Keratinocyte (primary cell): ENCODE results near the gene PLEKHH2.

Source experiments
- EZH2 ChIP-seq: IDR thresholded peaks from one replicate; pipeline ENCODE4 v1.6.1; 2012; ENCODE audit warnings: inconsistent platforms, mild to moderate bottlenecking, low read length, moderate library complexity
- TF ChIP-seq, protein P1 (sequence below), 3 experiments: IDR thresholded peaks in 1 of 3; conservative IDR thresholded peaks in 1 of 3; optimal IDR thresholded peaks in 1 of 3; 2 replicates in 2 of 3; 3 replicates in 1 of 3; pipeline versions ENCODE3 to v1.5.1; 2011; ENCODE audit warnings: low read length in 3 of 3, mild to moderate bottlenecking in 3 of 3, moderate library complexity in 2 of 3, control low read depth in 1 of 3, inconsistent platforms in 1 of 3; ENCODE audit not compliant: insufficient read depth in 2 of 3; ENCODE audit errors: extremely low read depth in 1 of 3

DNA sequence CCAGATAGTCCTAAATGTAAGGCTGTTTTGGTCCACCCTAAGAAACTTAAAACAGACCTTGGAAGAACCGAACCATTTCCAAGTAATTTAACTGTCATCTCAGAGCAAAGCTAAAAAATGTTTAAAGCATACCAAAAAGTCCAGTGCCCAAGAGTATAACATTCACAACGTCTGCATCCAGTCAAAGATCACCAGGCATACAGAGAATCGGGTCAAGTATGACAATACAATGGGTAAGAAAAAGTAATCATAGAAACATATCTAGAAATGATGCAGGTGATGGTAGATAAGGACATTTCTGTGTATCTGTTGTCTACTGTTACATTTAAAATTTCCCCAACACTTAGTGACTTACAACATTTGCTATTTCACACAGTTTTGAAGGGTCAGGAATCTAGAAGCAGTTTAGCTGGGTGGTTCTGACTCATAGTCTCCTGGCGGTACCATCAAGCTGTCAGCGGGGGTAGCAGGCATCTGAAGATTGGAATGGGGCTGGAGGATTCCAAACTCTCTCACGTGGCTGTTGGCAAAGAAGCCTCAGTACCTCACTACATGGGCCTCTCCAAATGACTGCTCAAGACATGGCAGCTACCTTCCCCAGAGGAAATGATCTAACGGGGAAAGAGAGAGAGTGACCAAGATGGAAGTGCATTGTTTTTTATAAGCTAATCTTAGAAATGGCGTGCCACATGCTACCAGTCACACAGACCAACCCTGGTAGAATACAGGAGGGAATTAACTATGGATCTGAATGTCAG lies 100.2 kb downstream of the PLEKHH2 start:
- TF ChIP-seq, protein P1, sequence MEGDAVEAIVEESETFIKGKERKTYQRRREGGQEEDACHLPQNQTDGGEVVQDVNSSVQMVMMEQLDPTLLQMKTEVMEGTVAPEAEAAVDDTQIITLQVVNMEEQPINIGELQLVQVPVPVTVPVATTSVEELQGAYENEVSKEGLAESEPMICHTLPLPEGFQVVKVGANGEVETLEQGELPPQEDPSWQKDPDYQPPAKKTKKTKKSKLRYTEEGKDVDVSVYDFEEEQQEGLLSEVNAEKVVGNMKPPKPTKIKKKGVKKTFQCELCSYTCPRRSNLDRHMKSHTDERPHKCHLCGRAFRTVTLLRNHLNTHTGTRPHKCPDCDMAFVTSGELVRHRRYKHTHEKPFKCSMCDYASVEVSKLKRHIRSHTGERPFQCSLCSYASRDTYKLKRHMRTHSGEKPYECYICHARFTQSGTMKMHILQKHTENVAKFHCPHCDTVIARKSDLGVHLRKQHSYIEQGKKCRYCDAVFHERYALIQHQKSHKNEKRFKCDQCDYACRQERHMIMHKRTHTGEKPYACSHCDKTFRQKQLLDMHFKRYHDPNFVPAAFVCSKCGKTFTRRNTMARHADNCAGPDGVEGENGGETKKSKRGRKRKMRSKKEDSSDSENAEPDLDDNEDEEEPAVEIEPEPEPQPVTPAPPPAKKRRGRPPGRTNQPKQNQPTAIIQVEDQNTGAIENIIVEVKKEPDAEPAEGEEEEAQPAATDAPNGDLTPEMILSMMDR (optimal IDR thresholded peaks at IDR 0.05 in 1 of 3, IDR thresholded peaks at IDR 0.05 in 1 of 3, conservative IDR thresholded peaks at IDR 0.05 in 1 of 3; ENCODE audit: extremely low read depth in 1 of 3, insufficient read depth in 2 of 3, low read length in 3 of 3), result no peak
- no peak for TF ChIP-seq EZH2
